Measurements from ENCODE around the gene SORCS1. TPM values are rescaled to one million over a fixed set of nuclear protein-coding genes. Genes with fewer than 3 reads are reported as not detected.

Gene SORCS1
- total and polyA plus RNA-seq, 9 donors: 0.05 to 2.4 (median 1.0) TPM

- H3K36me3 ChIP-seq: no peaks in the 10 kb centered on the region
- no peak overlapping the region for H3K27ac ChIP-seq
- intact Hi-C loops (cut with DNase I): no loop called here
- no peak for DNase-seq
- WGBS, 3 donors: 81 to 94% (median 86%) methylated on average over 2 of the region's 2 CpGs
- no peaks in the 10 kb centered on the region for H3K27me3 ChIP-seq
- no peak overlapping the region for H3K4me3 ChIP-seq
- no peaks in the 10 kb centered on the region for H3K9me3 ChIP-seq
- TF ChIP-seq POLR2A (IDR thresholded peaks at IDR 0.05) (no peak), CTCF (IDR thresholded peaks at IDR 0.05) (no peak), EP300 (IDR thresholded peaks at IDR 0.05) (no peak)
- H3K4me1 ChIP-seq (ENCODE audit: insufficient read depth): no peaks in the 10 kb centered on the region
These were observed 538.1 kb downstream of the SORCS1 start for GRCh38 chr10:106626371-106626770.

- 71 to 74% (median 74%) methylated on average over 6 of the region's 6 CpGs for whole genome bisulfite sequencing, 3 donors
- H3K4me1 ChIP-seq (ENCODE audit: insufficient read depth): no peaks in the 10 kb centered on the region
- H3K27me3 ChIP-seq: no peaks in the 10 kb centered on the region
- no peaks in the 10 kb centered on the region for H3K9me3 ChIP-seq
- no peak for DNase-seq
- H3K27ac ChIP-seq: no peak overlapping the region
- TF ChIP-seq EP300 (IDR thresholded peaks at IDR 0.05) (no peak), POLR2A (IDR thresholded peaks at IDR 0.05) (no peak), CTCF (IDR thresholded peaks at IDR 0.05) (no peak)
- intact Hi-C loops (cut with DNase I): no loop called here
- H3K4me3 ChIP-seq: no peak overlapping the region
- H3K36me3 ChIP-seq: no peaks in the 10 kb centered on the region
These were observed 538.8 kb downstream of the SORCS1 start for GRCh38 chr10:106625751-106626150.

GRCh38 chr10:106619346-106619745 is 545.2 kb downstream of the SORCS1 start:
- TF ChIP-seq EP300 (IDR thresholded peaks at IDR 0.05) (no peak), POLR2A (IDR thresholded peaks at IDR 0.05) (no peak), CTCF (IDR thresholded peaks at IDR 0.05) (no peak)
- Histone ChIP-seq H3K36me3 (no peaks in the 10 kb centered on the region), H3K27ac (no peak overlapping the region), H3K4me3 (no peak overlapping the region), H3K9me3 (no peaks in the 10 kb centered on the region), H3K27me3 (no peaks in the 10 kb centered on the region), H3K4me1 (ENCODE audit: insufficient read depth) (no peaks in the 10 kb centered on the region)
- WGBS, 3 donors: 74 to 85% (median 81%) methylated on average over 1 of the region's 1 CpG
- intact Hi-C loops (cut with DNase I): no loop called here
- DNase-seq: no peak

- Histone ChIP-seq H3K36me3 (no peaks in the 10 kb centered on the region), H3K4me1 (ENCODE audit: insufficient read depth) (no peaks in the 10 kb centered on the region), H3K27me3 (no peaks in the 10 kb centered on the region), H3K9me3 (no peaks in the 10 kb centered on the region), H3K4me3 (no peak overlapping the region), H3K27ac (no peak overlapping the region)
- WGBS, 3 donors: 26 to 33% (median 27%) methylated on average over 5 of the region's 5 CpGs
- no peak for DNase-seq
- intact Hi-C loops (cut with DNase I): no loop called here
- TF ChIP-seq CTCF (IDR thresholded peaks at IDR 0.05) (no peak), EP300 (IDR thresholded peaks at IDR 0.05) (no peak), POLR2A (IDR thresholded peaks at IDR 0.05) (no peak)
These were observed 545.9 kb downstream of the SORCS1 start for GRCh38 chr10:106618646-106619045.

GRCh38 chr10:106615081-106615480 is 549.4 kb downstream of the SORCS1 start:
- Histone ChIP-seq H3K4me1 (ENCODE audit: insufficient read depth) (no peaks in the 10 kb centered on the region), H3K27me3 (no peaks in the 10 kb centered on the region), H3K27ac (no peak overlapping the region), H3K4me3 (no peak overlapping the region), H3K9me3 (no peaks in the 10 kb centered on the region), H3K36me3 (no peaks in the 10 kb centered on the region)
- 2 to 3% (median 2%) methylated on average over 3 of the region's 3 CpGs for WGBS, 3 donors
- TF ChIP-seq POLR2A (IDR thresholded peaks at IDR 0.05) (no peak), CTCF (IDR thresholded peaks at IDR 0.05) (no peak), EP300 (IDR thresholded peaks at IDR 0.05) (no peak)
- intact Hi-C loops (cut with DNase I): no loop called here
- no peak for DNase-seq

All from ovary (tissue), 9 donors.